DMS79 (cell line): Measurements from ENCODE around the gene BIRC6.
A peak's percentile ranks its signal among the peaks of the same experiment; 100 is the strongest.
"Not testable (repeated sequence)": the region's sequence is repeated elsewhere in the genome, so short reads cannot be mapped to it uniquely, and the experiment has no call there.

Experiments
- DNase-seq: peaks from one replicate; lab custom pipeline; 2025; lab: John Stamatoyannopoulos, UW

Gene BIRC6

DNA sequence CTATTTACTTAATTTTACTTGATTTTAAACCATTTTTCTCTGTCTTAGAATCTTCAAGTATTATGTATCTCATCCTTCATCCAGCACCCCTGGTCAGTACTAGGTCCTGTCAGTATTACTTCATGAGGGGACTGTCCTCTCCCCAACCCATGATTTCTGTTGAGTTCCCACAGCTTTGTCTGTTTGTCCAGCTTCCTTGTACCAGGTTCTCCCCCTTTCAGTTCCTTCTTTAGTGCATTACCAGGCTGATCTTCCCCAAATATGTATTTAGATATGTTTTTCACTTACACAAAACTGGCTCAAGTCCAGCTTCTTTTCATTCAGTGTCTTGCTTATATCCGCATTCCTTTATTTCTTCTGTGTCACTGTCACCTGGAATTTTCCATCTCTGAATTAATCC, 257.3 kb downstream of the BIRC6 start:
- DNase-seq = no peak

GRCh38 chr2:32617599-32618189, 260.9 kb downstream of the BIRC6 start:
- DNase-seq = no peak

GRCh38 chr2:32622570-32623310, 265.9 kb downstream of the BIRC6 start:
- DNase-seq = no peak

DNA sequence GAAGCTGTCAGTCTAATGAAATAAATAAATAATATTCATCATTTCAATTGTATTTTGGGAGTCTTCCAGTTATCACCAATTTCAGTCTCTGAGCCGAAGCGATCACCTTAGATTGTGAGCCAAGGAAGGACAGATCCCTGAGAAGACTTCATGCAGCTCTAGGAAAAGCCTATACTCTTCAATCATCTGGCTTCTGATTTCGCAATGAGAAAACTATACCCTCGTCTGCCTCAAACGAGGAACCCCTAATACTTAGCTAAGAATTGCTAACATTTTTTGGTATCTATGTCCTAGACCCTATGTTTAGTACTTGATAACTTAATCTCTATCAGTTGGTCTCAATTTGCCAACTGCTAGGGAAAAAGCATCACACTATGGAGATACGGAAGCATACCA, 266.5 kb downstream of the BIRC6 start:
- no peak for DNase-seq

DNA sequence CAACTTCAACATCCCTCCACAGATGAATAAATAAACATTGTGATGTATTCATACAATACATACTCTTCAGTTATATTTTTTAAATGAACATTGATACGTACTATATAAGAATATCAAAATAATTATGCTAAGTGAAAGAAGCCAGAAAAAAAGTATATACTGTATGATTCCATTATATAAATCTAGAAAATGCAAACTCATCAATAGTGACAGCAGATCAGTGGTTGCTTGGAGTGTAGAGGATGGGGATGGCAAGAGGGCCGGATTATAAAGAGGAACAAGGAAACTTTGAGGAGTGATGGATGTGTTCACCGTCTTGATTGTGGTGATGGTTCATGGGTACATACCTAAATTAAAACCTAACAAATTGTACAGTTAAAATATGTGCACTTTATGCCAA, 268.0 kb downstream of the BIRC6 start:
- DNase-seq = no peak

GRCh38 chr2:32626639-32627221, 269.9 kb downstream of the BIRC6 start:
- DNase-seq = no peak

DNA sequence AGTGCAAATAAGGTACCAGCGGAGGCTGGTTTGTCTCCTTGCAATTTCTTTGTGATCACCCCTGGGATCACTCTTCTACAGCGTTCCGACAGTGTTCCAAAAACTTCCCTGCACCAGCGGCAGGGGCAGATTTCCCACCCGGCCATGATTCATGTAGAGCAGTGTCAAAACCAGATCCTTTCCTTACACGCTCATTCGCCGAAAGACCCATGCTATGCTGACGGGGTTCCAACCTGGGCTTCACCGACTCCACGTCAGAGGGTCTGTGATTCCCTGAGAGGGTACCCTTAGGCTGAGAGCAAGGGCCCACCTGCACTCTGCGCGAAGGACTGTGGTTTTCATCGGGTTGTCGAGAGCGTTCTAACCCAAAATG, 270.6 kb downstream of the BIRC6 start:
- no peak for DNase-seq

DNA sequence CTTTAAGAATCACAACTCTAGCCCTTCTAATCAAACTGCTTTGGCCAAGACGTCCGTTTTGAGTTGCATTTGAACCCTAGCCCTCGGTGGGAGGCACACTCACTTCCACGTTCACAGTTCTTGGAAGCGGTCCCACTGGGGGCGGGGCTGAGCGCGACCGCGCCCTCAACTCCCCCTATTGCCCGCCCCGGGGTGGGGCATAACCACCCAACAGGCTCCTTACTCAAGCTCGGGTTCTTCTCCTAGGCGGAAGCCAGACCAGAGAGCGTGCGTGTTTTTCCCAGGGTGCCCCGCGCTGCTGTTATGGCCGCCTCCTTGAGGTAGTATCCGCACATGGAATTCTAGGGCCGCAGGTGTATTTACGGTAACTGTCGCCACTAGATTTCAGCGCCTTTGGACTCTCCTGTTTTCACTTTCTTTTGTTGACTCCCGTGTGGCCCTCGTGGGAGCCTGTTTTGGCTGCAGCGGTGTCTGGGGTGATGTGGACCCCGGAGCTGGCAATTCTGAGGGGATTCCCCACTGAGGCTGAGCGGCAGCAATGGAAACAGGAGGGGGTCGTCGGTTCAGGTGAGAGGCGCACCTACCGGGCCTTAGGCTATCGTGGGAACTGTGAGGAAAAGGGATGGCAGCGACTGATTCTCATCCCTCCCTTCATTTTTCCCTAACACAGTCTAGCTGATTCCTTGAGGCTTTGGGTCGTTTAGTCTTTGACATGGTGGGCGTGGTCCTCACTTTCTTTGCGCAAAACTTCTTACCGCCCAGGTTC, 271.2 kb downstream of the BIRC6 start, which contains the start of gene TTC27:
Gene TTC27 (plus strand): TSS at position 237 of the 766 bp plus-strand sequence. CDS start 243 bp downstream, at position 480.
- peak; percentile 90 for DNase-seq

- DNase-seq = no peak
Measured at GRCh38 chr2:32632089-32632488, 275.3 kb downstream of the BIRC6 start.

- no peak for DNase-seq
Measured at GRCh38 chr2:32633040-32633439, 276.2 kb downstream of the BIRC6 start.

- DNase-seq = not testable (repeated sequence)
Measured at GRCh38 chr2:32638548-32638947, 281.7 kb downstream of the BIRC6 start.

GRCh38 chr2:32641180-32641579, 284.4 kb downstream of the BIRC6 start:
- no peak for DNase-seq

DNA sequence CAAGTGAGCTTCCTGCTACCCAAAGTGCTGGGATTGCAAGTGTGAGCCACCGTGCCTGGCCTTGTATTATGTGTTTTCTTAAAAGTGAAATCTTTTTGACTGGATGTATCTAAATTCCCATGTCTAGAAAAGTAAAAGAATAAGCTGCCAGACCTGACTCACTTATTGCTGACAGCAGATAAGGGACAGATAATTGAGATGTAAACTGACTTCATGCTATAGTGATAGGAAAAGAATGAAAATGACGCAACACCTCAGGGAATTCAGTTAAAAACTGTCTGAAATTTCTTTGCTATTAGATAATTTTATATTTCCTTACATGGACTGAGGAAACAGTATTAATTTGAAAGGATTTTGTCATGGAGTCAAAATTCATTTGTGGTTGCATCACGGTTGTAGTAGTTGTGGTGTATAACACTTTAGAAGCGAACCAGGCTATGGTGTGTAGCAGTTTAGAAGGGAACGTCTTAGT, 290.4 kb downstream of the BIRC6 start:
- no peak for DNase-seq

DNA sequence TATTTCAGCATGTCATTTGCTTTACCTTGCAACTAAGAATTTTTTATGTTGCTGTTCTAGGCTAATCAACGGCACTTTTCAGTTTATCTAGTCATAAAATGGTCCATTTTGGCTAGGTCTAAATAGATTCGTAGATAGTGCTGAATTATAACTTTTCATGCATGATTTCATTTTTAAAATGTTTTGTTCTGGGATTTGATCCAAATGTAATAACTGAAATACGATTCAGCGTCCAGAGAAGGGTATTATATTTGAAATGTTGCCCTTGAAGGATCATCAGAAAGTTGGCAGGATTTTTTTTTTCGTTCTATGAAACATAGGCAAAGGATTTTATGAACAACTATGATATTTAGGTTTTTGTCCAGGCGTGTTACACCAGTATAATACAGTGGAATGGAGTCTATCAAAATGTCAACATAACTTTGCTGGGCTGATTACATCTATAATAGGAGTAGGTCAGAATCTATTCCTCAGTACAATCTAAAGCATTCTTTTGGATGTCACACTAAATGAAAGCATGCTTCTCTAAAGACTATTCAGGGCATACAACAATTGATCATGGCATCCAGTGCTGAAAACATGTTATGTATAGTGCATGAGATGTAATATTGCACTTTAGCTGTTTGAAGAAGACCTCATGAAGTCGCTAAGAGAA, 295.9 kb downstream of the BIRC6 start:
- DNase-seq = peak; percentile 79

GRCh38 chr2:32656069-32656468, 299.2 kb downstream of the BIRC6 start:
- no peak for DNase-seq

DNA sequence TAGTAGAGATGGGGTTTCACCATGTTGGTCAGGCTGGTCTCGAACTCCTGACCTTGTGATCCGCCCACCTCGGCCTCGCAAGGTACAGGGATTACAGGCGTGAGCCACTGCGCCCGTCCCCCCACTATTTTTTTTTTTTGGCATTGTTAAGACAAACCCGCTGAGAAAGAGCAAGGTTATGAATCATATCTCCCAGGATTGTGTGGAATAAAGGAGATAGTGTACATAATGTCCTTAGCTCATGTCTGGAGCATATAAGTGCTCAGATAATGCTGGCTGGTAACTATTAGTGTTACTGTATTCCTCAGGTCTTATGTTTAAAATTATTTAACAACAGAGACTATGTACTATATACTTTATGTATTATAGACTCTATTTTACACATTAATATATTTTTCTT, 307.0 kb downstream of the BIRC6 start:
- DNase-seq = no peak

GRCh38 chr2:32666704-32667103, 309.9 kb downstream of the BIRC6 start:
- DNase-seq = no peak

DNA sequence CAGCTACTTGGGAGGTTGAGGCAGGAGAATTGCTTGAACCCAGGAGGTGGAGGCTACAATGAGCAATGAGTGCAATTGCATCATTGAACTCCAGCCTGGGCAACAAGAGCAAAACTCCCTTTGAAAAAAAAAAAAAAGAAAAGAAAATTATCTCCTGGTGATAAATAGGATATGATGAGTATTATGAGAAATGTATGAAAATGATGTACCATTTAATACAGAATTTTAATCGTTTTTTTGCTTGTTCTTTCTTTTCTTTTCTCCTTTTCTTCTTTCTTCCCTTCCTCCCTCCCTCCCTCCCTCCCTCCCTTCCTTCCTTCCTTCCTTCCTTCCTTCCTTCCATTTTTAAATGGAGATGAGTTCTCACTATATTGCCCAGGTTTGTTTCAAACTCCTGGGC, 311.4 kb downstream of the BIRC6 start:
- DNase-seq = no peak
